Brain microvascular endothelial cell (primary cell): ENCODE data around the gene WNK2.

Source experiments
- DNase-seq: peaks from one replicate; pipeline ENCODE4 v3.0.0-alpha.2; 2020
- H3K27ac ChIP-seq: fragments of 250-450 bp; sonication (Bioruptor Pico); 2 replicates; pipeline ENCODE4 v1.5.1; 2020; ENCODE audit warnings: mild to moderate bottlenecking, moderate library complexity
- H3K27me3 ChIP-seq: fragments of 250-450 bp; sonication (Bioruptor Pico); replicated peaks from 2 replicates; pipeline ENCODE4 v1.5.1; 2020; ENCODE audit warnings: mild to moderate bottlenecking
- H3K36me3 ChIP-seq: fragments of 250-450 bp; sonication (Bioruptor Pico); replicated peaks from 2 replicates; pipeline ENCODE4 v1.5.1; 2020; ENCODE audit warnings: mild to moderate bottlenecking
- H3K4me3 ChIP-seq: 2 replicates; pipeline ENCODE4 v1.5.1; 2011; ENCODE audit warnings: low read depth, mild to moderate bottlenecking, control low read depth, low read length, moderate library complexity
- in situ Hi-C: cut with HindIII; loops from 2 replicates; pipeline ENCODE4 v1.10.0; 2017; ENCODE audit warnings: low sequenced_read_pairs, low pct_ligation_motif_present
- TF ChIP-seq, protein P1 (sequence below): IDR thresholded peaks from 2 replicates; pipeline ENCODE4 v1.5.1; 2011; ENCODE audit warnings: low read depth, mild to moderate bottlenecking, moderate library complexity, low read length, control low read depth, inconsistent platforms; ENCODE audit errors: missing control alignments

Gene WNK2

DNA sequence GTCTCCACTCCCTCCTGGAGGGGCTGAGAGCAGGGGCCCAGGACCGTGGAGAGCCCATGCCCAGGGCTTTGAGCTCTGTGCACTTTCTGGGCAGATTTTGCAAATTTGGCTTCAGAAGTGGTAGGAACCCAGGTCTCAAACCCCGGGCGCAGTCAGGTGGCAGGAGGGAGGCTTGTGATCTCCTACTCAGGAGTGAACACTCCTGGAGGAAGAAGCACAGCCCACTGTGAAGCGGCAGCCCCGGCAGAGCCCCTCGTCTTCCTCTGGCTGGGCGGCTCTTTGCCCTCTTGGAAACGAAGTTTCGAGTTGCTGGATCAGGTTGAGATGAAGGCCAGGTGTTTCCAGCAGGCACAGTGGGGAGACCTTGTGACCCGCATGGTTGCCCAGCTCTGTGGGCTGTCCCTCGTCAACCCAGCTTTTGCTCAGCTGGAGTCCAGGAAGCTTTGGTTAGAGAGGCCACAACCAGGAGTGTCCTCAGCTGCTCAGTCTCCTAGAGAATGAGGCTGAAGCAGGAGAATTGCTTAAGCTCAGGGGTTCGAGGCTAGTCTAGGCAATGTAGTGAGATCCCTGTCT lies 48.5 kb downstream of the WNK2 start:
- in situ Hi-C loops = no loop called here
- TF ChIP-seq, protein P1, sequence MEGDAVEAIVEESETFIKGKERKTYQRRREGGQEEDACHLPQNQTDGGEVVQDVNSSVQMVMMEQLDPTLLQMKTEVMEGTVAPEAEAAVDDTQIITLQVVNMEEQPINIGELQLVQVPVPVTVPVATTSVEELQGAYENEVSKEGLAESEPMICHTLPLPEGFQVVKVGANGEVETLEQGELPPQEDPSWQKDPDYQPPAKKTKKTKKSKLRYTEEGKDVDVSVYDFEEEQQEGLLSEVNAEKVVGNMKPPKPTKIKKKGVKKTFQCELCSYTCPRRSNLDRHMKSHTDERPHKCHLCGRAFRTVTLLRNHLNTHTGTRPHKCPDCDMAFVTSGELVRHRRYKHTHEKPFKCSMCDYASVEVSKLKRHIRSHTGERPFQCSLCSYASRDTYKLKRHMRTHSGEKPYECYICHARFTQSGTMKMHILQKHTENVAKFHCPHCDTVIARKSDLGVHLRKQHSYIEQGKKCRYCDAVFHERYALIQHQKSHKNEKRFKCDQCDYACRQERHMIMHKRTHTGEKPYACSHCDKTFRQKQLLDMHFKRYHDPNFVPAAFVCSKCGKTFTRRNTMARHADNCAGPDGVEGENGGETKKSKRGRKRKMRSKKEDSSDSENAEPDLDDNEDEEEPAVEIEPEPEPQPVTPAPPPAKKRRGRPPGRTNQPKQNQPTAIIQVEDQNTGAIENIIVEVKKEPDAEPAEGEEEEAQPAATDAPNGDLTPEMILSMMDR = no peak
- no peaks in the 10 kb centered on the region for H3K27me3 ChIP-seq
- DNase-seq = no peak
- H3K36me3 ChIP-seq = no peaks in the 10 kb centered on the region
- H3K27ac ChIP-seq = no peak overlapping the region
- H3K4me3 ChIP-seq = no peak overlapping the region

DNA sequence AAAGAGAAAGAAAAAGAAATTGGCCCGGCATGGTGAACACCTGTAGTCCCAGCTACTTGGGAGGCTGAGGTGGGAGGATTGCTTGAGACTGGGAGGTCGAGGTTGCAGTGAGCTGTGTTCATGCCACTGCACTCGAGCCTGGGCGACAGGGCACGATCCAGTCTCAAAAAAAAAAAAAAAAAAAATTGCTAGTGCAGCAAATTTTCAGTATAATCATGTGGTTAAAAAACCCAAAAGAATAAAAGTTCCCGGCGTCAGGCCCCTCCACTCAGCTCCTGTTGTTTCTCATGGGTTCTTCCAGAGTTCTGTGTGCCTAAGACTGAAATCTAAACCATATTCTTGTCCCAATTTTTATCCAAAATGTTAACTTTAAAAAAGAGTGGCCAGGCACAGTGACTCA lies 49.1 kb downstream of the WNK2 start:
- H3K27me3 ChIP-seq = no peaks in the 10 kb centered on the region
- in situ Hi-C loops = no loop called here
- TF ChIP-seq, protein P1 = no peak
- no peak overlapping the region for H3K4me3 ChIP-seq
- H3K27ac ChIP-seq = no peak overlapping the region
- DNase-seq = no peak
- H3K36me3 ChIP-seq = no peaks in the 10 kb centered on the region

DNA sequence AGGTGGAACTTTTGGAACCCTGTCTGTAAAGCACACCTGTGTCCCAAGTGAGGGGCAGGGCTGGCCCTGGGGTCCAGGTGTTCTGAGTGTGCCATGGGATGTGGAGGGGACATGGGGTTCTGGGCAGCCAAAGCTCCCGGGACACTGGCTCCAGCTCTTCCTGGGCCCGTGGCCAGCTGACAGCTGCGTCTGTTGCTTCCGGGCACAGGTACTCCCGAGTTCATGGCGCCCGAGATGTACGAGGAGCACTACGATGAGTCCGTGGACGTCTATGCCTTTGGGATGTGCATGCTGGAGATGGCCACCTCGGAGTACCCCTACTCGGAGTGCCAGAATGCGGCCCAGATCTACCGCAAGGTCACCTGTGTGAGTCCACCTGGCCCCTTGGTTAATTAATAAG lies 50.7 kb downstream of the WNK2 start:
- in situ Hi-C loops = no loop called here
- Histone ChIP-seq H3K27ac (no peak overlapping the region), H3K4me3 (no peak overlapping the region), H3K36me3 (no peaks in the 10 kb centered on the region), H3K27me3 (no peaks in the 10 kb centered on the region)
- TF ChIP-seq, protein P1 = no peak
- no peak for DNase-seq

DNA sequence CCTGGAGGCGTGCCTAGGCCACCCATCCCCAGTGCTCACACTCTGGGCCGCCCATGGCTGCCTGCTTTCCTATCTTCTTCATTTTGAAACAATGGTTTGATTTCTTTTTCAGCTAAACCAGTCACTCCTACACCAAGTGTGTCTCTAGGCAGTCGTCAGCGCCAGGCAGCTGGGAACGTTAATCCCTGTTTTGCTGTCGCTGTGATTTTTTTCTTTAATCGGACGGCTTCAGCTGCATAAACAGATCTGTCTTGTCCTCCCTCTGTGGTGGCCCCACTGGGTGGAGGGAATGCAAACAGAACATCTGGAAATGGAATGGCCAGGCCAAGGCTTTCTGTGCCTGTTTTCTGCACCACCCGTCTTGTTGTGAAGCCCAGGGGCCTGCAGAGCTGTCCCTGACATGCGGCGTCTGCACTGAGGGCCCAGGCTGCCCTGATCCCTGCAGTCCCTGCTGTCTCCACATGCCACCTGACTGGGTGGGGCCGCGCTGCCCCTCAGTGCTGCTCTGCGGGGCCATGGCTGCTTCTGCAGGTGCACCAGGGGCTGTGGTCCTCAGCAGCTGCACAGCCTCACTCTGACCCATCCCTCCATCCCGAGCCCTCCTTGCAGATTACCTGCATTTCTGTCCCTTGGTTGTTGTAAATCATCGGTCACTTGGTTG lies 51.5 kb downstream of the WNK2 start:
- DNase-seq = no peak
- Histone ChIP-seq H3K36me3 (no peaks in the 10 kb centered on the region), H3K27ac (no peak overlapping the region), H3K4me3 (no peak overlapping the region), H3K27me3 (no peaks in the 10 kb centered on the region)
- TF ChIP-seq, protein P1 = no peak
- in situ Hi-C loops = no loop called here

DNA sequence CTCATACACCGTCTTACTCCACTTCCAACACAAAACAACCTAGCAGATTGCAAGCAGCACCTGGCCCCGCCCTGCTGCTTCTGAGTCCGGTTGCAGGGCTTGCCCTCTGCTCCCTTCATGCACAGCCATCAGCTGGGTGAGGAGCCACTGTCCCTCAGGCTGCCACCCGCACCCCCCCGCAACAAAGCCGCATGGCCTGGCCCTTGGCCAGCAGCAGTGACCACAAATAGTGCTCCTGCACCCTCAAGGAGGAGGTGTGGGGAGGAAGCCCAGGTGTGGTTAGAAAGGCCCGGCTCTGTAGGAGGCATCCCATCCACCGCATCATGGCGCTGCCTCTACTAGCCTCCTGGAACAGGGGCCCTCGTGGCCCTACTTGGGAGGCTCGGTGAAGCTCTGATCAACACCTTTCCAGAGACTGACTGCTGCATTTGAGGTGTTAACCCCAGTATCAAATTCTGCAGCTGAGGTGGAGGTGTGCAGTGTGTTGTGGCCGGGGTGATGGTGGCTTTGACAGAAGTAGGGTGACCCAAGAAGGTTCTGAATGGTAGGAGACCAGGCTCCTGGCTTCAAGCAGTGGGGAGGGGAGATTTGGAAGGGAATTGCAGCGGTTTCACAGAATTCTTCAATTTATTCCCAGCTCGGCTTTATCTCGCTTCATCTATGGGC lies 52.7 kb downstream of the WNK2 start:
- Histone ChIP-seq H3K4me3 (no peak overlapping the region), H3K27ac (no peak overlapping the region), H3K36me3 (no peaks in the 10 kb centered on the region), H3K27me3 (no peaks in the 10 kb centered on the region)
- in situ Hi-C loops = no loop called here
- no peak for DNase-seq
- TF ChIP-seq, protein P1 = no peak
